Measurements from ENCODE around the gene SCARF2.

DNA sequence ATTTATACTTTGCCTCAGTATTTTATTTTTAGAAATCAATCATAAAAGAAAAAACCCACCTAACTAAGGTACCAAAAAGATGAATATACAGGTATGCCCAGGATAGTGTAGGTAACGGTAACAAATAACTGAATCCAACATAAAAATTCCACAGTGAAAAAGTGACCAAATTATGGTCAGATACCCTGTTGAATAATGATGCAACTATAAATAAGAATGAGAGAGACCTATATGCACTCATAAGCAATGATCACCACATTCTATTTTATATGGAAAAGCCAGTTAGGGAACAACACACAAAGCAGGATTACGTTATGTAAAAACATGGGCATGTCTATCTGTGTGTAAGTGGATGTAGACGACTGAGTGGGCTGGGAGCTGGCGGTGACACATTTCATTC, 50.7 kb downstream of the SCARF2 start:
- TF ChIP-seq, protein P1, sequence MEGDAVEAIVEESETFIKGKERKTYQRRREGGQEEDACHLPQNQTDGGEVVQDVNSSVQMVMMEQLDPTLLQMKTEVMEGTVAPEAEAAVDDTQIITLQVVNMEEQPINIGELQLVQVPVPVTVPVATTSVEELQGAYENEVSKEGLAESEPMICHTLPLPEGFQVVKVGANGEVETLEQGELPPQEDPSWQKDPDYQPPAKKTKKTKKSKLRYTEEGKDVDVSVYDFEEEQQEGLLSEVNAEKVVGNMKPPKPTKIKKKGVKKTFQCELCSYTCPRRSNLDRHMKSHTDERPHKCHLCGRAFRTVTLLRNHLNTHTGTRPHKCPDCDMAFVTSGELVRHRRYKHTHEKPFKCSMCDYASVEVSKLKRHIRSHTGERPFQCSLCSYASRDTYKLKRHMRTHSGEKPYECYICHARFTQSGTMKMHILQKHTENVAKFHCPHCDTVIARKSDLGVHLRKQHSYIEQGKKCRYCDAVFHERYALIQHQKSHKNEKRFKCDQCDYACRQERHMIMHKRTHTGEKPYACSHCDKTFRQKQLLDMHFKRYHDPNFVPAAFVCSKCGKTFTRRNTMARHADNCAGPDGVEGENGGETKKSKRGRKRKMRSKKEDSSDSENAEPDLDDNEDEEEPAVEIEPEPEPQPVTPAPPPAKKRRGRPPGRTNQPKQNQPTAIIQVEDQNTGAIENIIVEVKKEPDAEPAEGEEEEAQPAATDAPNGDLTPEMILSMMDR (IDR thresholded peaks at IDR 0.05; ENCODE audit: low read depth, low read length) = no peak
- TF ChIP-seq EZH2phosphoT487 (IDR thresholded peaks at IDR 0.05; ENCODE audit: low read depth) = no peak

Data from OCI-LY3 (cell line).